CMK (cell line): ENCODE results near the gene NFAT5.

ENCODE experiments used
- DNase-seq: peaks from one replicate; pipeline ENCODE4 v3.0.0-alpha.2; 2010; ENCODE audit warnings: low read depth

NFAT5 gene

GRCh38 chr16:69644790-69645189, 79.0 kb downstream of the NFAT5 start:
- DNase-seq, result no peak

GRCh38 chr16:69647020-69647419, 81.3 kb downstream of the NFAT5 start:
- DNase-seq, result no peak

GRCh38 chr16:69651217-69651616, 85.5 kb downstream of the NFAT5 start:
- no peak for DNase-seq

GRCh38 chr16:69654280-69654931, 88.6 kb downstream of the NFAT5 start:
- DNase-seq, result no peak

- no peak for DNase-seq
Measured at GRCh38 chr16:69660166-69660565, 94.4 kb downstream of the NFAT5 start.

GRCh38 chr16:69662901-69663300, 97.1 kb downstream of the NFAT5 start:
- no peak for DNase-seq

GRCh38 chr16:69663846-69664245, 98.1 kb downstream of the NFAT5 start:
- no peak for DNase-seq

- DNase-seq, result no peak
Measured at GRCh38 chr16:69669577-69669976, 103.8 kb downstream of the NFAT5 start.

- DNase-seq, result no peak
Measured at GRCh38 chr16:69672315-69672997, 106.7 kb downstream of the NFAT5 start.

GRCh38 chr16:69672998-69673713, 107.4 kb downstream of the NFAT5 start:
- no peak for DNase-seq

GRCh38 chr16:69680358-69680757, 114.6 kb downstream of the NFAT5 start:
- no peak for DNase-seq

- DNase-seq, result no peak
Measured at GRCh38 chr16:69688589-69688988, 122.8 kb downstream of the NFAT5 start.

- DNase-seq, result no peak
Measured at GRCh38 chr16:69691980-69692911, 126.5 kb downstream of the NFAT5 start.

GRCh38 chr16:69693916-69694315, 128.2 kb downstream of the NFAT5 start:
- DNase-seq, result no peak

GRCh38 chr16:69698404-69698803, 132.6 kb downstream of the NFAT5 start:
- DNase-seq, result no peak

GRCh38 chr16:69699915-69700314, 134.1 kb downstream of the NFAT5 start:
- DNase-seq, result no peak

- DNase-seq, result no peak
Measured at GRCh38 chr16:69701452-69701851, 135.7 kb downstream of the NFAT5 start.

- no peak for DNase-seq
Measured at GRCh38 chr16:69701866-69702265, 136.1 kb downstream of the NFAT5 start.

- no peak for DNase-seq
Measured at GRCh38 chr16:69703638-69704037, 137.9 kb downstream of the NFAT5 start.

- DNase-seq, result no peak
Measured at GRCh38 chr16:69706256-69706974, 140.6 kb downstream of the NFAT5 start.

- DNase-seq, result no peak
Measured at GRCh38 chr16:69706975-69707340, 141.2 kb downstream of the NFAT5 start.
